Measurements from ENCODE around the gene CD300LD. TPM values are rescaled to one million over a fixed set of nuclear protein-coding genes. Genes with fewer than 3 reads are reported as not detected.
"Not testable (repeated sequence)": the region's sequence is repeated elsewhere in the genome, so short reads cannot be mapped to it uniquely, and the experiment has no call there.

The CD300LD gene
- total RNA-seq: not detected

DNA sequence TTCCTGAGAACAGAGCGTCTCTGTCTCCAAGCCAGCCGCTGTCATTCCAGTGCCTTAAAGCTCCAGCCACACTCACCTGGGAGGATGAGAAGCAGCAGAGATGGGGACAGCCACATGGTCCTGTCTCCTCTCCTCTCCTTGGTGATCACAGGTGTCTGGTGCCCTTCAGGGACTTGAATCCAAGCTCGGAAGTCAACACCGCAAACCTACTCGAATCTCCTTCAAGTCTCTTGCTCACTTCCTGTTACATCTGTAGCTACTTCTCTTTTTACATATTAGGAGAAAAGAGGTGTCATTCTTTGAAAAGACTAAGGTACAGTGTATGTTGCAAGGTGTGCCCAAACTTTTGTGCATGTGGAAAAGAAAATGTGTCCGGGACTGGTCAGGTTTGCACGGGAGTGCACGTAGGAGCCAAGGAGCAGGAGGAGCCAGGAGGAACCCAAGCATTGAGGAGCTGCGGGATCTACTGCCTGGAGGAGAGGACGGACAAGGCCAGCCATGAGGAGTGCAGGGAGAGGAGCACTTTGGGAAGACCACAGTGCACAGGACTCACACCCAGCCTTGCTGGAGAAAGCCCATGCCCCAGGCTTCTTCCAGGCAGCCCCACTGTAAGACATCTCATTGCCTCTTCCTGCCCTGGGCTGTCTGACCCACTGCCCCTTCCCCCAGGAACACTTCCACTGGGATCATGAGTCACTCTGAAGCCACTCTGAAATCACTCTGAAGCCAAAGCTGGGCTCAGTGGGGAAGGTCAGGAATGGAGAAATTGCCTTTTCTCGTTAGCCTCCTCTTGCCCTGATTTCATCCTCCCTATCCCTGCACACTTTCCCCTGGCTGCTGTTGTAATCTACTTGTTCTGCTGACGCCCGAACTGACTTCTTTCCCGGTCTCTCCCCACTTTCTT, at the start of gene CD300LD:
CD300LD (minus strand) TSS at position 197 of the 904 bp plus-strand sequence; CDS start at position 116, 81 bp downstream.
- no peak within 1 kb of the TSS for H3K4me3 Mint-ChIP-seq
- POLR2A ChIA-PET: interaction anchor here (1.2 kb wide), 1 partner anchor 11 kb away, joined by 4 read pairs; no protein-coding TSS in a partner anchor
- no peaks in the 10 kb centered on the region for H3K9me3 Mint-ChIP-seq
- H3K4me1 Mint-ChIP-seq: peaks cover 15% of the 10 kb centered on the region
- CTCF ChIA-PET: interaction anchor here (0.6 to 1.0 kb wide), 4 partner anchors 8 to 213 kb away, joined by 3 to 4 read pairs (median 4); no protein-coding TSS in a partner anchor
- no peak within 1 kb of the TSS for H3K27ac Mint-ChIP-seq
- no peaks in the 10 kb centered on the region for H3K36me3 Mint-ChIP-seq (ENCODE audit: low read depth)
- peaks cover 51% of the 10 kb centered on the region for H3K27me3 Mint-ChIP-seq
- no peak for DNase-seq

DNA sequence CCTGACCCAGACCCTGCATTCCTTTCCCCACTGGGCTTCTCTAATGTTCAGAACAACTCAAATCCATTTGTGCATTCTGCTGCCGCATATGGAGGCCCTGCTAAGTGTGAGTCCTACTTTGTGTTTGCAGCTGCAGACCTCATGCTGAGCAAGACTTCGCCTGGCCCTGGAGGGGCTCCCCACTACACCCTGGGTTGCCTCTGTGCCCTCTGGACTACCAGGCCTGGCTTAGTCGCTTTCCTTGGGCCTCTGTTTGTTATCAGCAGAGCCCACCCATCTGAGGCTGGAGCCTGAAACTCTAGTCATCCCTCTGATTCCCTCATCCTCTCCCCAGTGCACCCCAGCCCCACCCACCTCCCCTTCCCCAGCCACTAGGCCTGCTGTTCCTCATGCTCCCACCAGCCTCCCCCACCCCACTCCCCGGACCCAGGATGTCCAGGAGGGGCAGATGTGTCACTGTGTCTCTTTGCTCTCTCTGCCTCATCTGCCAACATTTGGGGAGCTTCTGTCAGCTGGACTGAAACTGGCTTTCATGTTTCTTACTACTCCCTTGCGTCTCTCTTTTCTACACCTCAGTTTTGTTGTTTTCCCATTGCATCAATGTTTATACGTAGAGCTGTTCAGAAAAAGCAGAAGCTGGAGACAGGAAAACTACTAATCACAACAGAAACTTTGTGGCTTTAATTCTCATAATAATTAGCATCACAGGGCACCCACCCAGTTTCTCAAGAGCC, 49.3 kb upstream of the CD300LD start:
- DNase-seq: no peak
- ChIA-PET POLR2A (interaction anchor here (1.5 kb wide), 1 partner anchor 137 kb away, joined by 3 read pairs; no protein-coding TSS in a partner anchor), CTCF (interaction anchor here (1.0 kb wide), 1 partner anchor 96 kb away, joined by 3 read pairs; the partner anchor contains the start of gene RAB37)
- no peak overlapping the region for H3K27ac Mint-ChIP-seq
- no peak overlapping the region for H3K4me3 Mint-ChIP-seq
- H3K36me3 Mint-ChIP-seq (ENCODE audit: low read depth): no peaks in the 10 kb centered on the region
- no peaks in the 10 kb centered on the region for H3K9me3 Mint-ChIP-seq
- H3K27me3 Mint-ChIP-seq: peaks cover 71% of the 10 kb centered on the region
- peaks cover 34% of the 10 kb centered on the region for H3K4me1 Mint-ChIP-seq

DNA sequence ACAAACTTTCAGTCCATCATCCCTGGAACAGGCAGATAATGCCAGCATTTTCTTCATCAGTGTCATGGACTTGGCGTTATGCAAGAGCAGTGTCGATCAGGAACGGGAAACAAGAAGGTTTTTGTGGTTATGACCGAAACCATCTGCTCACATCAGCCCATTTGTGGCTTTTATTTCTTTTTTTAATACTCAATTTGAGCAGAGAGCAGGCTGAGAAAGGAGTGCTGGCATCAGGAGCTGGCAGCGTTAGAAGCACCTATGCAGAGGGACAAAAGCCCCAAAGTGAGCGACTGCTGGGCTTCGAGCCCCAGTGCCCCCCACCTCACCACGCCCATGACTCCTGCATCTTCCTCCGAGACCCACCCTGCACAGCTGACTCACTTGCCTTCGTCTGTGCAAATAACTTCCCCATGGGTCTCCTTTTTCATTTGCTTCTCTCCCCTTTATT, 47.6 kb upstream of the CD300LD start:
- peak; percentile 30 for DNase-seq
- H3K4me1 Mint-ChIP-seq: peaks cover 34% of the 10 kb centered on the region
- no peaks in the 10 kb centered on the region for H3K9me3 Mint-ChIP-seq
- peaks cover 69% of the 10 kb centered on the region for H3K27me3 Mint-ChIP-seq
- H3K36me3 Mint-ChIP-seq (ENCODE audit: low read depth): no peaks in the 10 kb centered on the region
- no peak overlapping the region for H3K4me3 Mint-ChIP-seq
- CTCF ChIA-PET: interaction anchor here (1.0 to 1.4 kb wide), 2 partner anchors 74 to 98 kb away, joined by 5 read pairs; partner anchors contain the start of gene RAB37
- H3K27ac Mint-ChIP-seq: no peak overlapping the region
- POLR2A ChIA-PET: no interaction called here

DNA sequence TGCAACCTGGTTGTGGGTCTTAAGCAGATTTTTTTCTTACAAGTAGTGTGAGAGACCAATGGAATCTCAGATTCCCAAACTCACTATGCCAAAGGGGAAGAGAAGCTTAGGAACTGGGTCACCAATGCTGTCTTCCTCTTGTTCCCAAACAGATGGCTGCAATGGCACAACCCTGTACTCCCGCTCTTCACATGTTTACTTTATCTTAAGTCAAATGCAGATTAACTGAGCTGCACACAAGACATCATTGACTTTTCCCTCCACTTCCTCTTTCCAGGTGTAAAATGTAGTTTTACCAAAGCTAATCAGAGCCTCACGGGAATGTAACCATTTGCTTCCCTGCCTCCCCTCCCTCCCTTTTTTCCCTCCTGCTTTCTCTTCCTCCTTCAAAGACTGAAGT, 45.8 kb upstream of the CD300LD start:
- POLR2A ChIA-PET: no interaction called here
- no peaks in the 10 kb centered on the region for H3K9me3 Mint-ChIP-seq
- no peak for DNase-seq
- peaks cover 58% of the 10 kb centered on the region for H3K27me3 Mint-ChIP-seq
- H3K27ac Mint-ChIP-seq: no peak overlapping the region
- peaks cover 34% of the 10 kb centered on the region for H3K4me1 Mint-ChIP-seq
- CTCF ChIA-PET: interaction anchor here (0.7 kb wide), 1 partner anchor 19 kb away, joined by 5 read pairs; no protein-coding TSS in a partner anchor
- H3K36me3 Mint-ChIP-seq (ENCODE audit: low read depth): no peaks in the 10 kb centered on the region
- no peak overlapping the region for H3K4me3 Mint-ChIP-seq

DNA sequence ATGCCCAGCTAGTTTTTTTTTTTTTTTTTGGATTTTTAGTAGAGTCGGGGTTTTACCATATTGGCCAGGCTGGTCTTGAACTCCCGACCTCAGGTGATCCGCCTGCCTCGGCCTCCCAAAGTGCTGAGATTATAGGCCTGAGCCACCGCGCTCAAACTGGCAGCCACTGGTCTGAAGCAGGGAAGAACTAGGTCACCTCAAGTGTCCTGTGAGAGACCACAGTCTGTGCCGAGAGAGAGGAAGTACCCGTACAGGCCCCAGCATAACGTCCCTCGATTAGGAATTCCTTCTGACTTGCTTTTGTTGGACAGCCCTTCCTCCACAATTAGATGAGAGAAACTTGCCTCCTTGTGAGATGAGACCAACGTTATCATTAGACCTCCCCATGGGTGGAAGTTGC, 45.2 kb upstream of the CD300LD start:
- Mint-ChIP-seq H3K27ac (no peak overlapping the region), H3K4me3 (no peak overlapping the region), H3K4me1 (peaks cover 36% of the 10 kb centered on the region), H3K27me3 (peaks cover 57% of the 10 kb centered on the region), H3K9me3 (no peaks in the 10 kb centered on the region), H3K36me3 (ENCODE audit: low read depth) (no peaks in the 10 kb centered on the region)
- no peak for DNase-seq
- ChIA-PET POLR2A (no interaction called here), CTCF (no interaction called here)

DNA sequence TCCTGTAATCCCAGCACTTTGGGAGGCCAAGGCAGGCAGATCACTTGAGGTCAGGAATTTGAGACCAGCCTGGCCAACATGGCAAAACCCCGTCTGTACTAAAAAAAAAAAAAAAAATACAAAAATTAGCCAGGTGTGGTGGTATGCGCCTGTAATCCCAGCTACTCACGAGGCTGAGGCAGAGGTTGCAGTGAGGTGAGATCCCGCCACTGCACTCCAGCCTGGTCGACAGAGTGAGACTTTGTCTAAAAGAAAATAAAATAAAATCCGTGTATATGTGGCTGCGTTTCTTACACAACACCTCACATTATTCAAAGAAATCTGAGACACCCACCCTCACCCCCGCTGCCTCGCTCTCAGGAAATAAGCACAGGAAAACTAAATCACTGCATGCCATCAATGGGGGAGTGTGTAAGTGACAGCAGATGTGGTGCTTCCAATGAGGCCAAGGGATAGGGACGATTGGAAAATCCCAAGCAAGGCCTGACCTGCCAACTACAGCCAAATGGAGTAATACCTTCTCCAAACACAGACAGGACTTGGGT, 44.5 kb upstream of the CD300LD start:
- H3K36me3 Mint-ChIP-seq (ENCODE audit: low read depth); H3K27ac Mint-ChIP-seq; POLR2A ChIA-PET; H3K9me3 Mint-ChIP-seq; CTCF ChIA-PET; DNase-seq; H3K4me3 Mint-ChIP-seq: not testable (repeated sequence)
- peaks cover 57% of the 10 kb centered on the region for H3K27me3 Mint-ChIP-seq
- H3K4me1 Mint-ChIP-seq: peaks cover 34% of the 10 kb centered on the region

DNA sequence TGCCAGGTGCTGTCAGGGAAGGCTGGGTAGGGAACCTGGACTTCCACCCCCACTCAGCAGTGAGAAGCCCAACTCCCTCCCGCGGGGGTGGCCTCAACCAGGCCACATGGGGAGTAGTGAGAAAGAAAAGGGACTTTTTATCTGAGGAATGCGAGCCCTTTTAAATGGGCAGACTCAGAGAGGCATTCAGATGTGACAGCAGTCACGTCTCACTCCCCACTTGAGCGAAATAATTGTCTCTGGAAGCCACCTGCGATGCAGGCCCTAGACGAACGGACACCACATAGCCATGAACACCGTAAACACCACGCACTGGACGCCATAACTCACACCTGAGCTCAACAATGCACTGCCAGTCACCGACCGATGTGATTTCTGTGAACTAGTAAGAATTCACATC, 43.3 kb upstream of the CD300LD start:
- Mint-ChIP-seq H3K4me1 (peaks cover 22% of the 10 kb centered on the region), H3K27me3 (peaks cover 58% of the 10 kb centered on the region), H3K27ac (no peak overlapping the region), H3K4me3 (no peak overlapping the region), H3K9me3 (no peaks in the 10 kb centered on the region), H3K36me3 (ENCODE audit: low read depth) (no peaks in the 10 kb centered on the region)
- ChIA-PET POLR2A (no interaction called here), CTCF (no interaction called here)
- DNase-seq: no peak

DNA sequence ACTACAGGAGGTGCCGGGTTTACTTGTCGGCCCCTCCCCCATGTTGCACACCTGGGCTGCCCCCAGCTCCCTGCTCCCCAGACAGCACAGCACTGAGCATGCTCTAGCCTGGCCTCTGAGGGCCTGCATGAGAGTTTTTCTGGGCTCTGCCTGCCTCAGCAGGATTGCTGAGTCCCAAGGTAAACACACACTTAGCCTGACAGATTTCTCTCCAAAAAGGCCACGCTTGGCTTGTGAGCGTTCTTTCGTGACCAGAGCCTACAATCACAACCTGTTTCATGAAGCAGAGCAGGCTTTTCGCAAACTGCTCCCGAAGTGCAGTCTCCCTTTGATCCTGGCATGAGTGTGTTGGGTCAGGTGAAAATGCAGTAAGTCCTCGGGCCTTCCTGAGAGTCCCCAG, 41.2 kb upstream of the CD300LD start:
- POLR2A ChIA-PET: no interaction called here
- Mint-ChIP-seq H3K4me3 (no peak overlapping the region), H3K36me3 (ENCODE audit: low read depth) (no peaks in the 10 kb centered on the region), H3K9me3 (no peaks in the 10 kb centered on the region), H3K4me1 (peaks cover 5% of the 10 kb centered on the region), H3K27me3 (peaks cover 60% of the 10 kb centered on the region), H3K27ac (no peak overlapping the region)
- no peak for DNase-seq
- CTCF ChIA-PET: interaction anchor here (2.0 kb wide), 1 partner anchor 24 kb away, joined by 7 read pairs; no protein-coding TSS in a partner anchor

DNA sequence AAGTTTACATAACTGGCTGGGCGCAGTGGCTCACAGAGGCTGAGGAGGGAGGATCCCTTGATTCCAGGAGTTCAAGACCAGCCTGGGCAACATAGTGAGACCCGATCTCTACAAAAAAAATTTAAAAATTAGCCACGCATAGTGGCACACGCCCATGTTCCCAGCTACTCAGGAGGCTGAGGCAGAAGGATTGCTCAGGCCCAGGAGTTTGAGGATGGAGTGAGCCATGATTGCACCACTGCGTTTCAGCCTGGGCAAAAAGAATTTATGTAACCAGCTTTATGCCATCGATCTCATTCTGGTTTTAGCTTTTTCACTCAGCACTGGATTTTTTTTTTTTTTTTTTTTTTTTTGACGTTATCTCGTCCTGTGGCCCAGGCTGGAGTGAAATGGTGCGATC, 40.5 kb upstream of the CD300LD start:
- Mint-ChIP-seq H3K4me1 (peaks cover 5% of the 10 kb centered on the region), H3K36me3 (ENCODE audit: low read depth) (no peaks in the 10 kb centered on the region), H3K4me3 (no peak overlapping the region), H3K27ac (no peak overlapping the region), H3K9me3 (no peaks in the 10 kb centered on the region), H3K27me3 (peaks cover 59% of the 10 kb centered on the region)
- POLR2A ChIA-PET: interaction anchor here (0.7 kb wide), 1 partner anchor 584 kb away, joined by 3 read pairs; no protein-coding TSS in a partner anchor
- CTCF ChIA-PET: interaction anchor here (2.0 kb wide), 1 partner anchor 25 kb away, joined by 7 read pairs; no protein-coding TSS in a partner anchor
- DNase-seq: no peak

DNA sequence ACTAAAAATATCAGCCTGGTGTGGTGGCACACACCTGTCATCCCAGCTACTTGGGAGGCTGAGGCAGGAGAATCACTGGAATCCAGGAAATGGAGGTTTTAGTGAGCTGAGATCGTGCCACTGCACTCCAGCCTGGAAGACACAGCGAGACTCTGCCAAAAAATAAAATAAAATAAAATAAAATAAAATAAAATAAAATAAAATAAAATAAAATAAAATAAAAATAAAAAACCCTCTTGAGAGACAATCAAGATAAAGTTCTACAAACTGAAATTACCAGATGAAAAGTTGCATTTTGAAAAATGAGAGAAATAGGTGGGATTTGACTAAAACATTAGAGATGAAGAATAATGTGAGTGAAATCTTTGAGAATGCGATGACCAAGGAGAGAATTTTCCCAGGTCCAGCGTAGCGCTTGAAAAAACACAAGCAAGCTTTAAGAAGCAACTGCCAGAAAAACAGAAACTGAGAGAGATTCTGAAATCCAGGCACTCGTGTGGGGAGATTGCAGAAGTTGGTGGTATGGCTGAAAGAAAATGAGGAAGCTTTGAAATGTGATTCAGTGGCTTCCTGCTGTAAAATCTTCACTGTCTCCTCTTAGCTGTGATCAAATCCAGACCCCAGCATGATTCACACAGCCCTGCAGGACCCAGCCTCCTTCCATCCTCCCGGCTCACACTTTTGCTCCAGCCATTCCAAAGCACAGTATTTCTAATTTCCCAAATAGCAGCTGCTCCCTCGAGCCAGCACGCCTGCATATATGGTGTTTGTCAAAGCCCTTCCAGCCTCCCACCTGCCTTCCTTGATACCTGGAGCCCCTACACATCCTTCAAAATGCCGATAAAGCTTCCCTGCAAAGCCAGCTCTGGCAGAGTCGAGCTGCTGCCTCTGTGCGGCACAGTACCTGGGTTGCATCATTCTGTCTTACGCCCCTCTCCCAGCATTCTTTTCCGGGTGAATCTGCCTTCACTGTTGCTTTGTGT, 39.7 kb upstream of the CD300LD start:
- CTCF ChIA-PET: interaction anchor here (0.9 to 2.0 kb wide), 2 partner anchors 26 to 194 kb away, joined by 3 to 7 read pairs; no protein-coding TSS in a partner anchor
- H3K9me3 Mint-ChIP-seq: peaks cover 2% of the 10 kb centered on the region
- POLR2A ChIA-PET: interaction anchor here (0.7 kb wide), 1 partner anchor 583 kb away, joined by 3 read pairs; no protein-coding TSS in a partner anchor

DNA sequence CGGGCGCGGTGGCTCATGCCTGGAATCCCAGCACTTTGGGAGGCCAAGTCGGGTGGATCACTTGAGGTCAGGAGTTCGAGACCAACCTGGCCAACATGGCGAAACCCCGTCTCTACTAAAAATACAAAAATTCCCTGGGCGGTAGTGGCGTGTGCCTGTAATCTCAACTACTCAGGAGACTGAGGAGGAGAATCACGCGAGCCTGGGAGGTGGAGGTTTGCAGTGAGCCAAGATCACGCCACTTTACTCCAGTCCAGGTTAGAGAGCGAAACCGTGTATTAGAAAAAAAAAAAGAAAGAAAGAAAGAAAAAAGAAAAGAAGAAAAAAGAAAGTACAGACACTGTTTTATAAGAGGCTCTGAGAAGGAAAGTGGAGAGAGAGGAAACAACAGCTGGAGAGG, 38.2 kb upstream of the CD300LD start:
- H3K4me3 Mint-ChIP-seq; H3K9me3 Mint-ChIP-seq; CTCF ChIA-PET; H3K27ac Mint-ChIP-seq; POLR2A ChIA-PET; DNase-seq; H3K36me3 Mint-ChIP-seq (ENCODE audit: low read depth); H3K4me1 Mint-ChIP-seq: not testable (repeated sequence)
- H3K27me3 Mint-ChIP-seq: peaks cover 66% of the 10 kb centered on the region

More for the DNA sequence above, 39.7 kb upstream of the CD300LD start:
- Mint-ChIP-seq H3K4me3 (no peak overlapping the region), H3K36me3 (ENCODE audit: low read depth) (no peaks in the 10 kb centered on the region), H3K27ac (no peak overlapping the region), H3K4me1 (peaks cover 5% of the 10 kb centered on the region), H3K27me3 (peaks cover 60% of the 10 kb centered on the region)
- no peak for DNase-seq

DNA sequence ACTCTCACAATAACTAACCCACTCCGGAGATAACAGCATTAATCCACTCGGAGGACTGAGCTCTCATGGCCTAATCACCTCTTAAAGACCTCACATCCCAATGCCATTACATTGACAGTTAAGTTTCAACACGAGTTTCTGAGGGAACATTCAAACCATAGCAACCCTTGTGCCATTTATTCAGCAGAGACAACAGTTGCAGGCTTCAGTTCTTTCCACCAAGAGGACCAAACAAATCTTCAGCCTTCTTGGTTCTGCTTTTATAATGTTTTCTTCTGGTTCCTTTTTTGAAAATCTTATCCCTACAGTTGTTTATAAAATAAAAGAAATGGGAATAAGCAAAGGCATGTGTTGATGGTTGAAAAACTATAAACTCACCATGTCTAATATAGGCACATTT, 33.6 kb upstream of the CD300LD start:
- CTCF ChIA-PET: interaction anchor here (1.5 to 2.1 kb wide), 2 partner anchors 9 to 59 kb away, joined by 3 to 6 read pairs; no protein-coding TSS in a partner anchor
- H3K27me3 Mint-ChIP-seq: peaks cover 68% of the 10 kb centered on the region
- no peaks in the 10 kb centered on the region for H3K36me3 Mint-ChIP-seq (ENCODE audit: low read depth)
- peaks cover 4% of the 10 kb centered on the region for H3K9me3 Mint-ChIP-seq
- H3K4me3 Mint-ChIP-seq: no peak overlapping the region
- H3K27ac Mint-ChIP-seq: no peak overlapping the region
- H3K4me1 Mint-ChIP-seq: no peaks in the 10 kb centered on the region
- no peak for DNase-seq
- POLR2A ChIA-PET: no interaction called here

All from activated CD4-positive, alpha-beta memory T cell treated with anti-CD3 and anti-CD28 coated beads, Interleukin-2, amount 10 ng/mL, durations not matched to agents 7 days and 5 days (primary cell).